Measurements from ENCODE around the gene DACH1.

DACH1 gene

DNA sequence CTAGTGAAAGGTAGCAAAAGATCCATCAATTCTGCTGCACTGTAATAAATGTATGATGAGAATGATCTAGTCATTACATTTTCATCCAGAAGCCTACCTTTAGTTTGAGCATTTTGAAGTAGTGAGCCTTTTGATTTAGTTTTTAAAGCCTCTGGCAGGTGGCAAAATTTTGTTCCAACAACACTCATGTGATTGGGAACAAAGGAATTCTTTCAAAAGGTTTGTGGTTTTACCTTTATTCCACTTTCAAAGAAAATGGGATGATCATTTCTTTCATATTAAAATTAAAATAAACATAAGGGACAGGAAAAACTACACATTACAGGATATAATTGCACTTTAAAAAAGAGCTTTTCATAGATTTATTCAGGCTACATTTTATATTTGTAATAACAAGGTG lies 260.2 kb downstream of the DACH1 start:
- Histone ChIP-seq H3K4me1 (peaks cover 60% of the 10 kb centered on the region), H3K9me3 (no peaks in the 10 kb centered on the region), H3K27me3 (ENCODE audit: low read depth) (no peaks in the 10 kb centered on the region), H3K36me3 (replicated peaks) (no peaks in the 10 kb centered on the region), H3K4me3 (no peak overlapping the region)
- in situ Hi-C loops (cut with MboI; ENCODE audit: low sequenced_read_pairs): no loop called here
- DNase-seq (ENCODE audit: low spot score in 2 of 2): peak in 1 of 2 experiments; percentile 59

- Histone ChIP-seq H3K9me3 (no peaks in the 10 kb centered on the region), H3K36me3 (replicated peaks) (no peaks in the 10 kb centered on the region), H3K4me1 (peaks cover 51% of the 10 kb centered on the region), H3K27me3 (ENCODE audit: low read depth) (no peaks in the 10 kb centered on the region), H3K4me3 (no peak overlapping the region)
- in situ Hi-C loops (cut with MboI; ENCODE audit: low sequenced_read_pairs): no loop called here
- DNase-seq (ENCODE audit: low spot score in 2 of 2): no peak
Observed at GRCh38 chr13:71605744-71606143, 261.3 kb downstream of the DACH1 start.

DNA sequence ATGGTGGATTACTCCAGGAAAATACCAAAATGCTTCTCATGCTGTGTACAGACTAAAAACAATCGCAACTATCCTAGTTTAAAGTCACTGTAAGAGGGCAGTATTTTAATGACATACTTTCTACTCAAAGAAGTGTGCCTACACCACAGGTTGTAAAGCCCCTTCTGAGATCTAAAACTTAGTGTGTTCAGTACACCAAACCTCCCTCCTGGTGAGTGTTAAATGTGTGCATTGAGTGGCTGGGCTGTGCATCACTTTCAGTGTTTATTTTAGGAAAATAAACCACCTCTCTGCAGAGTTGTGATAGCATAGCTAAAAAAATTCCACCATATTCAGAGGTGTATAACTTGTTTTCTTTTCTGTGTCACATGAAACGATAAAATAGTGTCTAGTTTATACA lies 263.7 kb downstream of the DACH1 start:
- in situ Hi-C loops (cut with MboI; ENCODE audit: low sequenced_read_pairs): no loop called here

DNA sequence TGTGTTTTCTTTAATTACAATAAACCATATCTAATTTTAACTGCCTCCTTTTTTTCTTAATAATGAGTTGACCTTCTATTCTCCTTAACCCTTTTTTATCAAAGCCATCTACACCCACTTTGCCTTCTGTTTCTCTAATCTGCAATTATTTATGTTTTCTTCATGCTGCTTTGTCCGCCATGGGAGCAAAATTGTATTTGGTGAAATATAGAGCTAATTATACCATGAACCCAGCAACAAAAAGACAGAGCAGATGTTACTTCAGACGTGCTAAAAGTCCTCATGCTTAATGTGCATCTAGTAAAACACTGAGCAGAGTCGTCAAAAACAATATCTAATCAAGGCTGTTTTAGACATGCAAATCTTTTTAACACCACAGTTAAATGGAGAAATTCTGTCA lies 264.7 kb downstream of the DACH1 start:
- in situ Hi-C loops (cut with MboI; ENCODE audit: low sequenced_read_pairs): no loop called here
- Histone ChIP-seq H3K9me3 (no peaks in the 10 kb centered on the region), H3K27me3 (ENCODE audit: low read depth) (no peaks in the 10 kb centered on the region), H3K36me3 (replicated peaks) (no peaks in the 10 kb centered on the region), H3K4me1 (peaks cover 22% of the 10 kb centered on the region), H3K4me3 (no peak overlapping the region)
- DNase-seq (ENCODE audit: low spot score in 2 of 2): no peak

More for the DNA sequence above, 263.7 kb downstream of the DACH1 start:
- Histone ChIP-seq H3K9me3 (no peaks in the 10 kb centered on the region), H3K4me3 (no peak overlapping the region), H3K4me1 (peaks cover 31% of the 10 kb centered on the region), H3K36me3 (replicated peaks) (no peaks in the 10 kb centered on the region), H3K27me3 (ENCODE audit: low read depth) (no peaks in the 10 kb centered on the region)
- no peak for DNase-seq (ENCODE audit: low spot score in 2 of 2)

DNA sequence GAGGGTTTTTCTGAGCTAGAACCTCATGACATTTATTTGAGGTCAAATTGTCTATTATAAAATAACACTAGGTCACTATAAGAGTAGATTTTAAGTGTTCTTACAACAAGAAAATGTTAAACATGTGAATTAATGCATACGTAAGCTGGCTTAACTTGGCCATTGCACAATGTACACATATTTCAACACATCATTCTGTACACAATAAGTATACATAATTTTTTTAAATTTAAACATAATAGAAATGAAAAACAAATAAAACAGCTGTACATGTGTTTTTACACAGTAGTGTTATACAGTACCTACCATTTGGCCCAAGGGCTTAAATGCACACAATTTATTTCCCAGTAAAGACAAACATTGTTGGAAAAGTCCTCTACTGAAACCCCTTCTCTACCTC lies 269.9 kb downstream of the DACH1 start:
- DNase-seq (ENCODE audit: low spot score in 2 of 2): no peak
- Histone ChIP-seq H3K4me3 (no peak overlapping the region), H3K9me3 (no peaks in the 10 kb centered on the region), H3K4me1 (peaks cover under 1% of the 10 kb centered on the region), H3K27me3 (ENCODE audit: low read depth) (no peaks in the 10 kb centered on the region), H3K36me3 (replicated peaks) (no peaks in the 10 kb centered on the region)
- in situ Hi-C loops (cut with MboI; ENCODE audit: low sequenced_read_pairs): no loop called here

DNA sequence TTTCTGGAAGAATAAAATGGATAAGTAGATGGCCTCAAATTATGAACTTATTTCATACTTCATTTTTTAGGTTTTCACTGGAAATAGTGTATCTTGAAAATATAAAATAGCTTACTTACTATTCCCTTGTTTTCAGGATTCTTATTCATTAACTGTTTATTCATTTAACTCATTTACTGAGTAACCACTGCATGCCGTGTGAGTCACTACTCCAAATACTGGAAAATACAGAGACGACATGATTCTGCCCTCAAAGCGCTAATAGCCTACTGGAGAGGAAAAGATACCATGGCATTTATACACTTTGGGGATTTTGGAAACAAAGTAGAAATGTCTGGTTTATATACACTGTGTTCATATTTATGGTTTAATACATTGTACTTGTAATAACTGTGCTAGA lies 270.9 kb downstream of the DACH1 start:
- Histone ChIP-seq H3K4me1 (no peaks in the 10 kb centered on the region), H3K36me3 (replicated peaks) (no peaks in the 10 kb centered on the region), H3K9me3 (no peaks in the 10 kb centered on the region), H3K27me3 (ENCODE audit: low read depth) (no peaks in the 10 kb centered on the region), H3K4me3 (no peak overlapping the region)
- in situ Hi-C loops (cut with MboI; ENCODE audit: low sequenced_read_pairs): no loop called here
- DNase-seq (ENCODE audit: low spot score in 2 of 2): no peak

DNA sequence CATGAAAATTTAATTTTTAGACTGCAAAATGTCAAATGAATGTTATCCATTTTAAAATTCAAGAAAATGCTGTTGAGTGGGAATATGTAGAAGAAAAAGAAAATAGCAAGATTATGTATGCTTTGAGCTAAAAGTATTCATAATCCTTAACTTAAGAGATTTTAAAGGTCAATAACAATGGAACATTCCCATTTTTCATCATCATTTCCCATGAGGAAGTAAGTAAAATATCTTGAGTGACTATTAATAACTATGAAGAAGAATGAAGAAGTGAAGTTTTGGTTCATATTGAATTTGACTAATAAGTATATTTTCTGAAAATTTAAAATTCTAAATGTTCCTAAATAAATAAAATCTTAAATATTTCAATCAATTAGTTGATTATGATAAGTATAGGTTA lies 273.4 kb downstream of the DACH1 start:
- H3K4me3 ChIP-seq: no peak overlapping the region
- in situ Hi-C loops (cut with MboI; ENCODE audit: low sequenced_read_pairs): no loop called here
- no peak for DNase-seq (ENCODE audit: low spot score in 2 of 2)
- no peaks in the 10 kb centered on the region for H3K27me3 ChIP-seq (ENCODE audit: low read depth)
- peaks cover 15% of the 10 kb centered on the region for H3K4me1 ChIP-seq
- H3K36me3 ChIP-seq (replicated peaks): no peaks in the 10 kb centered on the region
- no peaks in the 10 kb centered on the region for H3K9me3 ChIP-seq

- H3K9me3 ChIP-seq: no peaks in the 10 kb centered on the region
- in situ Hi-C loops (cut with MboI; ENCODE audit: low sequenced_read_pairs): no loop called here
- no peaks in the 10 kb centered on the region for H3K36me3 ChIP-seq (replicated peaks)
- DNase-seq (ENCODE audit: low spot score in 2 of 2): no peak
- H3K4me1 ChIP-seq: peaks cover 31% of the 10 kb centered on the region
- no peak overlapping the region for H3K4me3 ChIP-seq
- no peaks in the 10 kb centered on the region for H3K27me3 ChIP-seq (ENCODE audit: low read depth)
Observed at GRCh38 chr13:71591374-71591773, 275.6 kb downstream of the DACH1 start.

GRCh38 chr13:71590654-71591148 lies 276.3 kb downstream of the DACH1 start:
- Histone ChIP-seq H3K36me3 (replicated peaks) (no peaks in the 10 kb centered on the region), H3K4me1 (peaks cover 31% of the 10 kb centered on the region), H3K4me3 (no peak overlapping the region), H3K27me3 (ENCODE audit: low read depth) (no peaks in the 10 kb centered on the region), H3K9me3 (no peaks in the 10 kb centered on the region)
- peak in 1 of 2 experiments; percentile 20 for DNase-seq (ENCODE audit: low spot score in 2 of 2)
- in situ Hi-C loops (cut with MboI; ENCODE audit: low sequenced_read_pairs): no loop called here

- Histone ChIP-seq H3K4me1 (peaks cover 31% of the 10 kb centered on the region), H3K27me3 (ENCODE audit: low read depth) (no peaks in the 10 kb centered on the region), H3K9me3 (no peaks in the 10 kb centered on the region), H3K4me3 (no peak overlapping the region), H3K36me3 (replicated peaks) (no peaks in the 10 kb centered on the region)
- in situ Hi-C loops (cut with MboI; ENCODE audit: low sequenced_read_pairs): no loop called here
- no peak for DNase-seq (ENCODE audit: low spot score in 2 of 2)
Observed at GRCh38 chr13:71589032-71589431, 278.0 kb downstream of the DACH1 start.

DNA sequence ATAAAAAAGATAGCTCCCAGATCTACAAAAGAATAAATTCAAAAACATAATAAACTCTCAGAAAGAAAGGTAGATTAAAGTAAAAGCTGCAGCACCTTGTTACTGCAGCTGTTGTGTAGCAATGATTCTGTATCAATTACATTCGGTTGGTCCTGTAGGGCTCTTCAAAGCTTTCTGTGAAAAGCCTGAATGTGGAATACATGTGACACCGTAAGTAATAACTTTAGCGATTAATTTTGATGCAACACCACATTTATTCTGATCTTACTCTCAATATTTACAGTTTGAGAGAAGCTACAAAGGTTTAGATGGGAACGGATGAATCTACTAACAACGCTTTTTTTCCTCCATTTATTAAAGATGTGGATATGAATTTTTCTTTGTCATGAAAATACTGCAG lies 279.2 kb downstream of the DACH1 start:
- Histone ChIP-seq H3K4me1 (peaks cover 31% of the 10 kb centered on the region), H3K27me3 (ENCODE audit: low read depth) (no peaks in the 10 kb centered on the region), H3K9me3 (no peaks in the 10 kb centered on the region), H3K36me3 (replicated peaks) (no peaks in the 10 kb centered on the region), H3K4me3 (peak overlapping the region; percentile 2)
- peak; percentile 18 to 88 for DNase-seq (ENCODE audit: low spot score in 2 of 2)
- in situ Hi-C loops (cut with MboI; ENCODE audit: low sequenced_read_pairs): no loop called here

GRCh38 chr13:71587193-71587592 lies 279.8 kb downstream of the DACH1 start:
- in situ Hi-C loops (cut with MboI; ENCODE audit: low sequenced_read_pairs): no loop called here
- H3K4me1 ChIP-seq: peaks cover 37% of the 10 kb centered on the region
- H3K9me3 ChIP-seq: no peaks in the 10 kb centered on the region
- no peaks in the 10 kb centered on the region for H3K36me3 ChIP-seq (replicated peaks)
- no peaks in the 10 kb centered on the region for H3K27me3 ChIP-seq (ENCODE audit: low read depth)
- H3K4me3 ChIP-seq: no peak overlapping the region
- DNase-seq (ENCODE audit: low spot score in 2 of 2): peak in 1 of 2 experiments; percentile 74

GRCh38 chr13:71583581-71583980 lies 283.4 kb downstream of the DACH1 start:
- H3K4me3 ChIP-seq: no peak overlapping the region
- in situ Hi-C loops (cut with MboI; ENCODE audit: low sequenced_read_pairs): no loop called here
- no peaks in the 10 kb centered on the region for H3K27me3 ChIP-seq (ENCODE audit: low read depth)
- no peak for DNase-seq (ENCODE audit: low spot score in 2 of 2)
- peaks cover 26% of the 10 kb centered on the region for H3K4me1 ChIP-seq
- no peaks in the 10 kb centered on the region for H3K36me3 ChIP-seq (replicated peaks)
- H3K9me3 ChIP-seq: no peaks in the 10 kb centered on the region

GRCh38 chr13:71580614-71581013 lies 286.4 kb downstream of the DACH1 start:
- Histone ChIP-seq H3K9me3 (no peaks in the 10 kb centered on the region), H3K27me3 (ENCODE audit: low read depth) (no peaks in the 10 kb centered on the region), H3K4me1 (peaks cover 10% of the 10 kb centered on the region), H3K4me3 (no peak overlapping the region), H3K36me3 (replicated peaks) (no peaks in the 10 kb centered on the region)
- DNase-seq (ENCODE audit: low spot score in 2 of 2): no peak
- in situ Hi-C loops (cut with MboI; ENCODE audit: low sequenced_read_pairs): no loop called here

GRCh38 chr13:71578048-71578447 lies 289.0 kb downstream of the DACH1 start:
- Histone ChIP-seq H3K9me3 (no peaks in the 10 kb centered on the region), H3K4me1 (peaks cover 10% of the 10 kb centered on the region), H3K4me3 (no peak overlapping the region), H3K27me3 (ENCODE audit: low read depth) (no peaks in the 10 kb centered on the region), H3K36me3 (replicated peaks) (no peaks in the 10 kb centered on the region)
- DNase-seq (ENCODE audit: low spot score in 2 of 2): no peak
- in situ Hi-C loops (cut with MboI; ENCODE audit: low sequenced_read_pairs): no loop called here

Data from HAP-1 (cell line).